ENCODE measurements around the gene UXT. TPM values are rescaled to one million over a fixed set of nuclear protein-coding genes. Genes with fewer than 3 reads are reported as not detected.
A peak's percentile ranks its signal among the peaks of the same experiment; 100 is the strongest.

UXT gene
- total RNA-seq, 3 donors from 2014 or later (not counting 1 experiment from before 2014, with no cell fraction given): 88.2 to 102 (median 95.4) TPM

- Mint-ChIP-seq H3K36me3 (peaks cover 10% of the 10 kb centered on the region), H3K27me3 (ENCODE audit: low read depth in 2 of 2) (peaks cover 8 to 20% of the 10 kb centered on the region in 2 donors), H3K4me3 (no peak overlapping the region), H3K27ac (peak overlapping the region in 1 of 2 donors; percentile 61), H3K4me1 (peaks cover 0 to 7% of the 10 kb centered on the region in 2 donors), H3K9me3 (no peaks in the 10 kb centered on the region)
- Histone ChIP-seq H3K36me3 (ENCODE audit: control insufficient read depth, insufficient read depth, low read length) (peaks cover 33% of the 10 kb centered on the region), H3K9me3 (ENCODE audit: control insufficient read depth, insufficient read depth, low read length) (peaks cover 3% of the 10 kb centered on the region), H3K27me3 (ENCODE audit: control insufficient read depth, insufficient read depth, low read length) (peaks cover under 1% of the 10 kb centered on the region), H3K4me1 (ENCODE audit: control insufficient read depth, insufficient read depth, low read length) (peaks cover 26% of the 10 kb centered on the region), H3K27ac (ENCODE audit: low read length) (no peak overlapping the region), H3K4me3 (ENCODE audit: low read length) (no peak overlapping the region)
- WGBS (ENCODE audit: insufficient coverage): 49% methylated on average over 30 of the region's 31 CpGs
- intact Hi-C loops (cut with micrococcal nuclease): no loop called here
- DNase-seq (peak in 1 of 2 donors; percentile 45), ATAC-seq (peak in 1 of 3 donors; percentile 45)
- TF ChIP-seq, protein P1, sequence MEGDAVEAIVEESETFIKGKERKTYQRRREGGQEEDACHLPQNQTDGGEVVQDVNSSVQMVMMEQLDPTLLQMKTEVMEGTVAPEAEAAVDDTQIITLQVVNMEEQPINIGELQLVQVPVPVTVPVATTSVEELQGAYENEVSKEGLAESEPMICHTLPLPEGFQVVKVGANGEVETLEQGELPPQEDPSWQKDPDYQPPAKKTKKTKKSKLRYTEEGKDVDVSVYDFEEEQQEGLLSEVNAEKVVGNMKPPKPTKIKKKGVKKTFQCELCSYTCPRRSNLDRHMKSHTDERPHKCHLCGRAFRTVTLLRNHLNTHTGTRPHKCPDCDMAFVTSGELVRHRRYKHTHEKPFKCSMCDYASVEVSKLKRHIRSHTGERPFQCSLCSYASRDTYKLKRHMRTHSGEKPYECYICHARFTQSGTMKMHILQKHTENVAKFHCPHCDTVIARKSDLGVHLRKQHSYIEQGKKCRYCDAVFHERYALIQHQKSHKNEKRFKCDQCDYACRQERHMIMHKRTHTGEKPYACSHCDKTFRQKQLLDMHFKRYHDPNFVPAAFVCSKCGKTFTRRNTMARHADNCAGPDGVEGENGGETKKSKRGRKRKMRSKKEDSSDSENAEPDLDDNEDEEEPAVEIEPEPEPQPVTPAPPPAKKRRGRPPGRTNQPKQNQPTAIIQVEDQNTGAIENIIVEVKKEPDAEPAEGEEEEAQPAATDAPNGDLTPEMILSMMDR (IDR thresholded peaks at IDR 0.05): no peak
Measured at GRCh38 chrX:47637546-47638195, 21.3 kb downstream of the UXT start.

GRCh38 chrX:47634871-47635575 lies 24.0 kb downstream of the UXT start:
- Mint-ChIP-seq H3K9me3 (no peaks in the 10 kb centered on the region), H3K4me1 (peaks cover 0 to 12% of the 10 kb centered on the region in 2 donors), H3K27ac (no peak overlapping the region), H3K27me3 (ENCODE audit: low read depth in 2 of 2) (peaks cover 8 to 25% of the 10 kb centered on the region in 2 donors), H3K4me3 (no peak overlapping the region), H3K36me3 (peaks cover 2% of the 10 kb centered on the region)
- Histone ChIP-seq H3K36me3 (ENCODE audit: control insufficient read depth, insufficient read depth, low read length) (peaks cover 20% of the 10 kb centered on the region), H3K4me3 (ENCODE audit: low read length) (no peak overlapping the region), H3K4me1 (ENCODE audit: control insufficient read depth, insufficient read depth, low read length) (peaks cover 30% of the 10 kb centered on the region), H3K27me3 (ENCODE audit: control insufficient read depth, insufficient read depth, low read length) (peaks cover 6% of the 10 kb centered on the region), H3K9me3 (ENCODE audit: control insufficient read depth, insufficient read depth, low read length) (peaks cover 3% of the 10 kb centered on the region), H3K27ac (ENCODE audit: low read length) (no peak overlapping the region)
- ATAC-seq (peak; percentile 74 to 85 (median 85)), DNase-seq (peak; percentile 30 to 64)
- TF ChIP-seq, protein P1 (IDR thresholded peaks at IDR 0.05): no peak
- intact Hi-C loops (cut with micrococcal nuclease): loop anchor here (1.0 to 2.0 kb wide), 2 partner anchors 16 to 53 kb away; partner anchors contain the start of genes ELK1 and TIMP1
- 34% methylated on average over 16 of the region's 16 CpGs for WGBS (ENCODE audit: insufficient coverage)

GRCh38 chrX:47633689-47634590 lies 25.0 kb downstream of the UXT start:
- H3K27ac ChIP-seq (ENCODE audit: low read length): no peak overlapping the region
- peaks cover 13% of the 10 kb centered on the region for H3K36me3 ChIP-seq (ENCODE audit: control insufficient read depth, insufficient read depth, low read length)
- Mint-ChIP-seq H3K4me3 (no peak overlapping the region), H3K4me1 (peaks cover 0 to 17% of the 10 kb centered on the region in 2 donors), H3K36me3 (no peaks in the 10 kb centered on the region), H3K27me3 (ENCODE audit: low read depth in 2 of 2) (peaks cover 9 to 25% of the 10 kb centered on the region in 2 donors), H3K9me3 (no peaks in the 10 kb centered on the region), H3K27ac (no peak overlapping the region)
- peaks cover 10% of the 10 kb centered on the region for H3K27me3 ChIP-seq (ENCODE audit: control insufficient read depth, insufficient read depth, low read length)
- H3K4me3 ChIP-seq (ENCODE audit: low read length): no peak overlapping the region
- H3K4me1 ChIP-seq (ENCODE audit: control insufficient read depth, insufficient read depth, low read length): peaks cover 35% of the 10 kb centered on the region
- ATAC-seq (peak; percentile 17 to 21 (median 18)), DNase-seq (no peak)
- H3K9me3 ChIP-seq (ENCODE audit: control insufficient read depth, insufficient read depth, low read length): no peaks in the 10 kb centered on the region
- 75% methylated on average over 14 of the region's 14 CpGs for WGBS (ENCODE audit: insufficient coverage)
- TF ChIP-seq, protein P1 (IDR thresholded peaks at IDR 0.05): no peak
- intact Hi-C loops (cut with micrococcal nuclease): loop anchor here (2.0 kb wide), 1 partner anchor 17 kb away; the partner anchor contains the start of gene ELK1

All from natural killer cell (primary cell).